ENCODE measurements around the gene TMEM165.

DNA sequence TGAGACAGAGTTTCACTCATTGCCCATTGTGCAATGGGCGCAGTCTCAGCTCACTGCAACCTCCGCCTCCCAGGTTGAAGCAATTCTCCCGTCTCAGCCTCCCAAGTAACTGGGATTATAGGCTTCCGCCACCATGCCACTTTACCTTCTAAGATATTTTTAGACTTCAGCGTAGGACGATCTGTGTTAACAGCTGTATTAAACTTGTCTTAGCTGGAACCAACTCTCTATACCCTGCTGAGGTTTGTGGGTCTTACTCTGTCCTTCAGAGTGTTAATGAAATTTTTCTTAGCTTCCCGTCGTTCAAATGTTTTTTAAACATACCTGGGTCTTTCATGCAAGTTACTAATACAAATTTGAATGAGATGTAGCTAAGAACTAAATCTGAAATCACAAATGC is 14.7 kb downstream of the TMEM165 start:
- TF ChIP-seq, protein P1, sequence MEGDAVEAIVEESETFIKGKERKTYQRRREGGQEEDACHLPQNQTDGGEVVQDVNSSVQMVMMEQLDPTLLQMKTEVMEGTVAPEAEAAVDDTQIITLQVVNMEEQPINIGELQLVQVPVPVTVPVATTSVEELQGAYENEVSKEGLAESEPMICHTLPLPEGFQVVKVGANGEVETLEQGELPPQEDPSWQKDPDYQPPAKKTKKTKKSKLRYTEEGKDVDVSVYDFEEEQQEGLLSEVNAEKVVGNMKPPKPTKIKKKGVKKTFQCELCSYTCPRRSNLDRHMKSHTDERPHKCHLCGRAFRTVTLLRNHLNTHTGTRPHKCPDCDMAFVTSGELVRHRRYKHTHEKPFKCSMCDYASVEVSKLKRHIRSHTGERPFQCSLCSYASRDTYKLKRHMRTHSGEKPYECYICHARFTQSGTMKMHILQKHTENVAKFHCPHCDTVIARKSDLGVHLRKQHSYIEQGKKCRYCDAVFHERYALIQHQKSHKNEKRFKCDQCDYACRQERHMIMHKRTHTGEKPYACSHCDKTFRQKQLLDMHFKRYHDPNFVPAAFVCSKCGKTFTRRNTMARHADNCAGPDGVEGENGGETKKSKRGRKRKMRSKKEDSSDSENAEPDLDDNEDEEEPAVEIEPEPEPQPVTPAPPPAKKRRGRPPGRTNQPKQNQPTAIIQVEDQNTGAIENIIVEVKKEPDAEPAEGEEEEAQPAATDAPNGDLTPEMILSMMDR (IDR thresholded peaks at IDR 0.05), result no peak
- no peak for TF ChIP-seq POLR2A (IDR thresholded peaks at IDR 0.05)
